ENCODE results near the gene EPHA8. TPM values are rescaled to one million over a fixed set of nuclear protein-coding genes. Genes with fewer than 3 reads are reported as not detected.

The EPHA8 gene
- total and polyA plus RNA-seq, 2 of the 4 experiments (the other 2 are of a cell fraction), result not detected

DNA sequence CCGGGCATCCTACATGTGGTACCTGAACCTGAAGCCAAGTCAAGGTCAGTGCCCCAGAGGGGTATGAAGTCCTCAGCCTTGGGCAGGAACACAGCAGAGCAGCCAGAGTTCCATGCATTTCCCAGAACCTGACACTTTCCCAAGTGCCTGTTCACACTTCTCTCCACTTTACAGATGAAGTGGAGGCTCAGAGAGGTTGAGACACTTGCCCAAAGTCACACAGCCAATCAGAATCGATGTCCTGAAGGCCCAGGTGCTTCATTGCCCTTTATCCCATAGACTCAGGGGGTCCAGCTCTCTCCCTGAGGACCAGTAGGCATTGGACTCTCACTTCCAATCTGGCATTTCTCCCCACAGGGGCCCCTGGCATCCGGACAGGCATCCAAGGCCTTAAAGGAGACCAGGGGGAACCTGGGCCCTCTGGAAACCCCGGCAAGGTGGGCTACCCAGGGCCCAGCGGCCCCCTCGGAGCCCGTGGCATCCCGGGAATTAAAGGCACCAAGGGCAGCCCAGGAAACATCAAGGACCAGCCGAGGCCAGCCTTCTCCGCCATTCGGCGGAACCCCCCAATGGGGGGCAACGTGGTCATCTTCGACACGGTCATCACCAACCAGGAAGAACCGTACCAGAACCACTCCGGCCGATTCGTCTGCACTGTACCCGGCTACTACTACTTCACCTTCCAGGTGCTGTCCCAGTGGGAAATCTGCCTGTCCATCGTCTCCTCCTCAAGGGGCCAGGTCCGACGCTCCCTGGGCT lies 75.4 kb downstream of the EPHA8 start (continued):
- no peak for TF ChIP-seq CEBPB (IDR thresholded peaks at IDR 0.05; ENCODE audit: low read depth, low read length)

DNA sequence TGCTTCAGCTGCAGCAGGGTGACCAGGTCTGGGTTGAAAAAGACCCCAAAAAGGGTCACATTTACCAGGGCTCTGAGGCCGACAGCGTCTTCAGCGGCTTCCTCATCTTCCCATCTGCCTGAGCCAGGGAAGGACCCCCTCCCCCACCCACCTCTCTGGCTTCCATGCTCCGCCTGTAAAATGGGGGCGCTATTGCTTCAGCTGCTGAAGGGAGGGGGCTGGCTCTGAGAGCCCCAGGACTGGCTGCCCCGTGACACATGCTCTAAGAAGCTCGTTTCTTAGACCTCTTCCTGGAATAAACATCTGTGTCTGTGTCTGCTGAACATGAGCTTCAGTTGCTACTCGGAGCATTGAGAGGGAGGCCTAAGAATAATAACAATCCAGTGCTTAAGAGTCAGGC lies 76.0 kb downstream of the EPHA8 start:
- Histone ChIP-seq H3K4ac (ENCODE audit: low read depth, low read length) (no peak overlapping the region), H4K5ac (ENCODE audit: low read depth, low read length) (no peak overlapping the region), H3K9me1 (ENCODE audit: insufficient read depth, low read length) (no peaks in the 10 kb centered on the region), H3K27ac (ENCODE audit: insufficient read depth, low read length) (no peak overlapping the region), H2BK5ac (ENCODE audit: low read depth, low read length, poor library complexity, severe bottlenecking) (no peak overlapping the region), H4K8ac (ENCODE audit: low read depth in 2 of 2, low read length in 2 of 2) (no peak overlapping the region), H2AK5ac (ENCODE audit: low read depth, low read length) (no peak overlapping the region), H4K20me1 (ENCODE audit: insufficient read depth, low read length) (peaks cover 5% of the 10 kb centered on the region; the same call in 1 of the 2 replicates), H2BK120ac (ENCODE audit: low read depth, low read length) (no peak overlapping the region), H3K9ac (ENCODE audit: low read depth, low read length) (no peak overlapping the region), H3K14ac (replicated peaks; ENCODE audit: low read depth, low read length) (no peak overlapping the region), H2AK9ac (replicated peaks; ENCODE audit: low read depth, low read length, poor library complexity) (no peak overlapping the region), H3K79me1 (ENCODE audit: low read depth in 1 of 2, low read length in 2 of 2) (no peaks in the 10 kb centered on the region), H2BK20ac (ENCODE audit: low read depth, low read length) (no peak overlapping the region), H3K27me3 (ENCODE audit: control insufficient read depth, insufficient read depth, low read length) (peaks cover 44% of the 10 kb centered on the region), H3K4me3 (ENCODE audit: insufficient read depth, low read depth, low read length) (no peak overlapping the region), H3K9me3 (ENCODE audit: control insufficient read depth, insufficient read depth, low read length) (peaks cover 3% of the 10 kb centered on the region; the same call in 1 of the 2 replicates), H3K4me1 (ENCODE audit: control insufficient read depth, insufficient read depth, low read length) (no peaks in the 10 kb centered on the region; the same call in 1 of the 2 replicates), H4K91ac (ENCODE audit: insufficient read depth, low read depth, low read length) (no peak overlapping the region), H3K23ac (ENCODE audit: low read depth, low read length) (no peak overlapping the region), H3K4me2 (ENCODE audit: low read depth, low read length) (no peak overlapping the region), H2AFZ (replicated peaks; ENCODE audit: low read length, poor library complexity) (no peak overlapping the region), H3K18ac (ENCODE audit: low read depth, low read length) (no peak overlapping the region), H3K36me3 (ENCODE audit: control insufficient read depth, insufficient read depth, low read length) (no peaks in the 10 kb centered on the region), H3K56ac (ENCODE audit: extremely low read depth, insufficient read depth, low read length) (no peak overlapping the region), H2BK15ac (ENCODE audit: low read depth, low read length) (no peak overlapping the region)
- ATAC-seq (ENCODE audit: low read depth), result peak; percentile 74
- POLR2A ChIA-PET (ENCODE audit: unreplicated experiment), result no interaction called here
- intact Hi-C loops (cut with micrococcal nuclease) (no loop called here), in situ Hi-C loops (cut with MboI; ENCODE audit: low sequenced_read_pairs) (no loop called here), dilution Hi-C loops (cut with HindIII; ENCODE audit: low sequenced_read_pairs, unreplicated experiment) (no loop called here)
- DNase-seq, result peak; percentile 67
- no CpG with 5 or more reads among the region's 8 CpGs for WGBS, 2 experiments (ENCODE audit: extremely low coverage in 2 of 2, insufficient read length in 1 of 2)
- CTCF ChIA-PET, result interaction anchor here (0.6 to 0.9 kb wide), 2 partner anchors 100 to 900 kb away, joined by 3 read pairs; no protein-coding TSS in a partner anchor
- no TSS peak for BruUV-seq (replicated peaks)
- TF ChIP-seq, protein P1, sequence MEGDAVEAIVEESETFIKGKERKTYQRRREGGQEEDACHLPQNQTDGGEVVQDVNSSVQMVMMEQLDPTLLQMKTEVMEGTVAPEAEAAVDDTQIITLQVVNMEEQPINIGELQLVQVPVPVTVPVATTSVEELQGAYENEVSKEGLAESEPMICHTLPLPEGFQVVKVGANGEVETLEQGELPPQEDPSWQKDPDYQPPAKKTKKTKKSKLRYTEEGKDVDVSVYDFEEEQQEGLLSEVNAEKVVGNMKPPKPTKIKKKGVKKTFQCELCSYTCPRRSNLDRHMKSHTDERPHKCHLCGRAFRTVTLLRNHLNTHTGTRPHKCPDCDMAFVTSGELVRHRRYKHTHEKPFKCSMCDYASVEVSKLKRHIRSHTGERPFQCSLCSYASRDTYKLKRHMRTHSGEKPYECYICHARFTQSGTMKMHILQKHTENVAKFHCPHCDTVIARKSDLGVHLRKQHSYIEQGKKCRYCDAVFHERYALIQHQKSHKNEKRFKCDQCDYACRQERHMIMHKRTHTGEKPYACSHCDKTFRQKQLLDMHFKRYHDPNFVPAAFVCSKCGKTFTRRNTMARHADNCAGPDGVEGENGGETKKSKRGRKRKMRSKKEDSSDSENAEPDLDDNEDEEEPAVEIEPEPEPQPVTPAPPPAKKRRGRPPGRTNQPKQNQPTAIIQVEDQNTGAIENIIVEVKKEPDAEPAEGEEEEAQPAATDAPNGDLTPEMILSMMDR (conservative IDR thresholded peaks at IDR 0.05; ENCODE audit: low read depth, low read length), result peak; percentile 24; the same call in 1 of the 2 replicates
- peak; percentile 77 for TF ChIP-seq MAZ (IDR thresholded peaks at IDR 0.05; ENCODE audit: borderline replicate concordance, low read depth, low read length)
- no peak for TF ChIP-seq NFE2L2 (IDR thresholded peaks at IDR 0.05; ENCODE audit: low read depth, low read length)
- no peak for TF ChIP-seq RFX5 (IDR thresholded peaks at IDR 0.05; ENCODE audit: low read depth, low read length)
- TF ChIP-seq, protein P2, sequence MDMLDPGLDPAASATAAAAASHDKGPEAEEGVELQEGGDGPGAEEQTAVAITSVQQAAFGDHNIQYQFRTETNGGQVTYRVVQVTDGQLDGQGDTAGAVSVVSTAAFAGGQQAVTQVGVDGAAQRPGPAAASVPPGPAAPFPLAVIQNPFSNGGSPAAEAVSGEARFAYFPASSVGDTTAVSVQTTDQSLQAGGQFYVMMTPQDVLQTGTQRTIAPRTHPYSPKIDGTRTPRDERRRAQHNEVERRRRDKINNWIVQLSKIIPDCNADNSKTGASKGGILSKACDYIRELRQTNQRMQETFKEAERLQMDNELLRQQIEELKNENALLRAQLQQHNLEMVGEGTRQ (IDR thresholded peaks at IDR 0.05; ENCODE audit: low read depth, low read length), result peak; percentile 14; the same call in 1 of the 2 replicates
